ENCODE measurements around the gene IFT74. TPM values are rescaled to one million over a fixed set of nuclear protein-coding genes. Genes with fewer than 3 reads are reported as not detected.

The IFT74 gene
- total and polyA plus RNA-seq, 10 of the 15 experiments (the other 5 are each of a cell fraction or from before 2014, with no cell fraction given): 7.6 to 15.4 (median 12.3) TPM

DNA sequence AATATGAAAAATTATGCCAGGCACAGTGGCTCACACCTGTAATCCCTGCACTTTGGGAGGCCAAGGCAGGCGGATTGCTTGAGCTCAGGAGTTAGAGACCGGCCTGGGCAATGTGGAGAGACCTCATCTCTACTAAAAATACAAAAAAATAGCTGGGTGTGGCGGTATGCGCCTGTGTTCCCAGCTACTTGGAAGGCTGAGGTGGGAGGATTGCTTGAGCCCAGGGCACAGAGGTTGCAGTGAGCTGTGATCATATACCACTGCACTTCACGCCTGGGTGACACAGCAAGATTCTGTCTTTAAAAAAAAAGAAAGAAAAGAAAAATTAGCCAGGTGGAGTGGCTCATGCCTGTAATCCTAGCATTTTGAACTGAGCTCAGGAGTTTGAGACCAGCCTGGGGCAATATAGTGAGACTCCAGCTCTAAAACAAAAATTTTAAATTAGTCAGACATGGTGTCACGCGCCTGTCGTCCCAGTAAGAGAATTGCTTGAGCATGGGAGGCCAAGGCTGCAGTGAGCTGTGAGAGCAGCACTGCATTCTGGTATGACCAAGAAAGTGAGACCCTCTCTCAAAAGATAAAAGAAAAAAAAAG lies 27.2 kb upstream of the IFT74 start:
- H3K79me2 ChIP-seq (ENCODE audit: control insufficient read depth, insufficient read depth, low read length): peaks cover 1% of the 10 kb centered on the region; the same call in 1 of the 2 replicates
- in situ Hi-C loops (cut with MboI): no loop called here
- DNase-seq (ENCODE audit: low read depth, low spot score): no peak

GRCh38 chr9:26935847-26936246 lies 20.4 kb upstream of the IFT74 start:
- RAD21 ChIA-PET (ENCODE audit: unreplicated experiment): no interaction called here
- H2AFZ ChIP-seq (ENCODE audit: control insufficient read depth, low read depth, low read length): no peak overlapping the region
- H3K79me2 ChIP-seq (ENCODE audit: control insufficient read depth, insufficient read depth, low read length): peaks cover 50% of the 10 kb centered on the region
- no peak overlapping the region for H3K9ac ChIP-seq (ENCODE audit: control insufficient read depth, insufficient read depth, low read length)
- in situ Hi-C loops (cut with MboI) (no loop called here), intact Hi-C loops (cut with micrococcal nuclease; ENCODE audit: unreplicated experiment) (no loop called here)
- H3K27me3 ChIP-seq (replicated peaks in 1 of 2; ENCODE audit: control insufficient read depth in 2 of 2, insufficient read depth in 2 of 2, low read length in 1 of 2): no peaks in the 10 kb centered on the region
- no peak overlapping the region for H3K4me2 ChIP-seq (ENCODE audit: control insufficient read depth, insufficient read depth)
- no peaks in the 10 kb centered on the region for H4K20me1 ChIP-seq (ENCODE audit: control insufficient read depth, insufficient read depth)
- SMC1A ChIA-PET (ENCODE audit: uncharacterized antibody, unreplicated experiment): interaction anchor here (0.9 to 1.2 kb wide), 3 partner anchors 10 to 19 kb away, joined by 3 read pairs; no protein-coding TSS in a partner anchor
- POLR2A ChIA-PET: no interaction called here
- H3K4me1 ChIP-seq (ENCODE audit: control insufficient read depth, insufficient read depth, low read length): no peaks in the 10 kb centered on the region
- no peak for ATAC-seq
- H3K27ac ChIP-seq (ENCODE audit: control insufficient read depth, insufficient read depth): no peak overlapping the region
- BruUV-seq (replicated peaks): no TSS peak
- H3K4me3 ChIP-seq: no peak overlapping the region
- peaks cover 2% of the 10 kb centered on the region; the same call in 2 of the 3 replicates for H3K9me3 ChIP-seq (replicated peaks; ENCODE audit: control insufficient read depth, insufficient read depth, low read length)
- no peak for FAIRE-seq
- no peak for DNase-seq (ENCODE audit: low read depth, low spot score)
- CTCF ChIA-PET: interaction anchor here (0.6 kb wide), 1 partner anchor 64 kb away, joined by 4 read pairs; no protein-coding TSS in a partner anchor
- H3K36me3 ChIP-seq (ENCODE audit: control insufficient read depth in 2 of 2, insufficient read depth in 2 of 2, low read length in 1 of 2): peaks cover 0 to 8% of the 10 kb centered on the region in 2 experiments; a peak in 3 of 4 replicates
- TF ChIP-seq KDM1A (IDR thresholded peaks at IDR 0.05; ENCODE audit: borderline replicate concordance) (no peak), MEF2A (IDR thresholded peaks at IDR 0.05; ENCODE audit: insufficient read depth, low read depth, low read length) (no peak), BCLAF1 (IDR thresholded peaks at IDR 0.05) (no peak), ZNF622 (IDR thresholded peaks at IDR 0.05) (no peak), PAX5 (IDR thresholded peaks at IDR 0.05; ENCODE audit: borderline replicate concordance, low read depth, low read length) (no peak), FOXM1 (IDR thresholded peaks at IDR 0.05; ENCODE audit: low read depth, low read length) (no peak), REST (IDR thresholded peaks at IDR 0.05; ENCODE audit: low read depth, low read length) (no peak), NFYB (IDR thresholded peaks at IDR 0.05; ENCODE audit: insufficient read depth, low read depth, low read length) (no peak), KLF5 (IDR thresholded peaks at IDR 0.05; ENCODE audit: partially characterized antibody) (no peak), BCL11A (IDR thresholded peaks at IDR 0.05; ENCODE audit: low read depth, low read length) (no peak)

More for the DNA sequence above, 27.2 kb upstream of the IFT74 start:
- intact Hi-C loops (cut with micrococcal nuclease; ENCODE audit: unreplicated experiment): no loop called here
- Histone ChIP-seq H3K4me2 (ENCODE audit: control insufficient read depth, insufficient read depth) (no peak overlapping the region), H2AFZ (ENCODE audit: control insufficient read depth, low read depth, low read length) (no peak overlapping the region), H4K20me1 (ENCODE audit: control insufficient read depth, insufficient read depth) (no peaks in the 10 kb centered on the region), H3K4me3 (no peak overlapping the region), H3K9ac (ENCODE audit: control insufficient read depth, insufficient read depth, low read length) (no peak overlapping the region), H3K27ac (ENCODE audit: control insufficient read depth, insufficient read depth) (no peak overlapping the region), H3K9me3 (replicated peaks; ENCODE audit: control insufficient read depth, insufficient read depth, low read length) (no peaks in the 10 kb centered on the region), H3K4me1 (ENCODE audit: control insufficient read depth, insufficient read depth, low read length) (no peaks in the 10 kb centered on the region), H3K36me3 (ENCODE audit: control insufficient read depth in 2 of 2, insufficient read depth in 2 of 2, low read length in 1 of 2) (peaks cover 2 to 18% of the 10 kb centered on the region in 2 experiments), H3K27me3 (replicated peaks in 1 of 2; ENCODE audit: control insufficient read depth in 2 of 2, insufficient read depth in 2 of 2, low read length in 1 of 2) (no peaks in the 10 kb centered on the region)
- ChIA-PET CTCF (interaction anchor here (0.8 to 1.1 kb wide), 2 partner anchors 16 to 46 kb away, joined by 4 to 7 read pairs; no protein-coding TSS in a partner anchor), RAD21 (ENCODE audit: unreplicated experiment) (interaction anchor here (1.4 kb wide), 1 partner anchor 15 kb away, joined by 3 read pairs; no protein-coding TSS in a partner anchor), SMC1A (ENCODE audit: uncharacterized antibody, unreplicated experiment) (interaction anchor here (1.1 to 2.2 kb wide), 5 partner anchors 27 to 183 kb away, joined by 3 to 4 read pairs (median 3); partner anchors contain the start of gene IFT74), POLR2A (interaction anchor here (0.6 to 1.5 kb wide), 3 partner anchors 24 to 82 kb away, joined by 4 to 5 read pairs (median 4); partner anchors contain the start of gene CAAP1)
- 97% methylated on average over 8 of the region's 8 CpGs for WGBS (ENCODE audit: insufficient coverage, insufficient replicate concordance, low lambda C conversion rate, missing lambda C conversion rate)
- no peak for TF ChIP-seq RB1 (IDR thresholded peaks at IDR 0.05; ENCODE audit: borderline replicate concordance)
- FAIRE-seq (no peak), ATAC-seq (no peak)
- BruUV-seq (replicated peaks): no TSS peak

Data from GM12878 (cell line).